NCI-H345 treated with DMSO at 0.1 percent for 48 hours (cell line): ENCODE data around the gene ZNF512B.
"Not testable (repeated sequence)": the region's sequence is repeated elsewhere in the genome, so short reads cannot be mapped to it uniquely, and the experiment has no call there.

Source experiments
- DNase-seq: peaks from one replicate; lab custom pipeline; 2025; ENCODE audit not compliant: unreplicated experiment; lab: John Stamatoyannopoulos, UW

Gene ZNF512B

DNA sequence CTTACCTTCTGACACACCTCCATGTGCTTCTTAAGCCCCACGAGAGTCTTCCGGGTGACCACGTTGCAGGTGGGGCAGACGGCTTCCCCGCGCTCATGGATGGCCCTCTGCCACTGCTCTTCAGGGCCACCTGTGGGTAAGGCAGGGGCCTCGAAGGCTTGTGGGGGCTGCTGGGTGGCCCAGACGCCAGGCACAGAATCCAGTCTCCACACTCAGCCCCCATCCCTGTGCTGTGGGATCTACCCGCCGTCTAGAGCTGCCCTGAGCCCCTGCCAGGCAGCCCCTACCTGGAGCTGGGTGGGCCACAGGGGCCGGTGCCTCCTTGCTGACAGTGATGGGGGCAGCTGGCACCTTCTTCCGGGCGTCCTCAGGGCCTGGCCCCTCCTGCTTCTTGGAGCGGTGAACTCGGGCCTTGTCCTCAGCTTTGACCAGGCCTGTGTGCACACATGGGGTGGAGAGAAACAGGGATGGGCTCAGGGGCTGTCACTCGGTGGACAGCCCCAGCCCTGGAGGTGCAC is 5.9 kb downstream of the ZNF512B start:
- DNase-seq, result no peak

GRCh38 chr20:63963348-63963741 is 6.4 kb downstream of the ZNF512B start:
- DNase-seq, result no peak

DNA sequence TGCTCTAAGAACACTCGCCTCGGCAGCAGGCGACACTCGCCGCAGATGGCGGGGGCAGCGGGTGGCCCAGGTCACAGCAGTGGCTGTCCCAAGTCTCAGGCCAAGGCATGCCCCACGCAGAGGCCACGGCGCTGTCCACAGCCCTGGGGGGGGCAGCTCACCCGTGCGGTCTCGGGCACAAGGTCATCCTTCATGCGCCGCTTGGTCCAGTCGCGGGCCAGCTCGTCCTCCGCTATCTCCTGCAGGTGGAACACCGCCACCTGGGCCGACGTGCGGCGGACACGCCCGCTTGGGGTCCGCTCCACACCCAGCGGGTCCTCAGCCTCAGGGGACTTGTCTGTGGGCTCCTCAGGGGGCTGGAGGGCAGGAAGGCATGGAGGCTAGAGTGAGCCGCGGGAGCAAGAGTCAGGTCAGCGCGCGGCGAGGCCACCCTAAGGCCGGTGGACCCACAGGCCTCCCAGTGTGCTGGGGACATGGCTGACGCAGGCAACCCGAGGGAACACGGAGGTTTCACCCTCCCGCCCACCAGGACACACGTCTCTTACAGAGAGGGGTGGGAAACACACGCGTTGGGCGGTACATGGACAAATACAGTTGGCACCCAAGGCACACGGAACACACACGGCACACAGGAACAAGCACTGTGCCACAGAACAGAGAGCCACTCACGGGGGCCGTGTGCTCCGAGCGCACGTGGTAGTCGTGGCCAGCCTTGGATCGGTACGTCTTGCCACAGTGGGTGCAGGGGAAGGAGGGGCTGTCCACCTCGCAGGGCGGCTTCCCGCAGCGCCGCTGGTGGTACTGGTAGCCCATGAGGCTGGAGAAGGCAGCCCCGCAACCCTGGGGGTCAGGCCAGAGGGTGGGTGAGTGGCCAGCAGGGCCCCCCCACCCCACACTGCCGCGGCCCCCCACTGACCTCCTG is 7.0 kb downstream of the ZNF512B start:
- DNase-seq, result no peak

DNA sequence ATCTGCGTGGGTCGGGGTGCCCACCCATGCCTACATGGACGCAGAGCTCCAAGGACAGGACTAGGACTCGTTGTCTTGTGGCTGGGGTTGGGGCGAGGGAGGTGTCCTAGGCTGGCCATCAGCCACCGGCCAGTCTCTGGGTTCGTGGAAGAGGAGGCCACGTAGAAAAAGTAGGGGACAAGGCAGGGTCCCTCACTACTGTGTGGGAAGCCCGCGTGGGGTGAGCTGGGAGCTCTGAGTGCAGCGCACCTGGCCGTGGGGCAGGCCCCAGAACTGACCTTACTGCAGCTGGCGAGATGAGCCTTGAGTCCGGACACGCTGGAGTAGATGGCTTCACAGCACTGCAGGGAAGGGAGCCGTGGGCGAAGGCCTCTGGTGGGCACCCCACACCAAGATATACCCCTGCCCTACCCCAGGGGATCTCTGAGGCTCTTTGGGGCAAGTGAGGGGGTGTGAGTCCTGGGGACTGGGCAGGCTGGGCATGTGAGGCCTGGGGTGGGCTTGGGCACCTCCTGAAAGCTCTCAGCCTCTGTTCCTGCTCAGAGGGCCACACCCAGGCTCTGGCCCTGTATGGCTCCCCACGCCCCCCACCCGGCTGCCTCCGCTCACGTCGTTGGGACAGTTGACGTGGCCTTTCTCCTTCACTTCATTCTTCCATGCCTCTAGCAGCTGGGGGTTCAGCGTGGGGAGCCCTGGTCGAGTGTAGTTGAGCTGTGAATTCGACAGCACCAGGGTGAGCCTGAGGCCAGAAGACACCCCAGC is 7.9 kb downstream of the ZNF512B start:
- no peak for DNase-seq

GRCh38 chr20:63960654-63961621 is 8.8 kb downstream of the ZNF512B start:
- DNase-seq, result not testable (repeated sequence)

DNA sequence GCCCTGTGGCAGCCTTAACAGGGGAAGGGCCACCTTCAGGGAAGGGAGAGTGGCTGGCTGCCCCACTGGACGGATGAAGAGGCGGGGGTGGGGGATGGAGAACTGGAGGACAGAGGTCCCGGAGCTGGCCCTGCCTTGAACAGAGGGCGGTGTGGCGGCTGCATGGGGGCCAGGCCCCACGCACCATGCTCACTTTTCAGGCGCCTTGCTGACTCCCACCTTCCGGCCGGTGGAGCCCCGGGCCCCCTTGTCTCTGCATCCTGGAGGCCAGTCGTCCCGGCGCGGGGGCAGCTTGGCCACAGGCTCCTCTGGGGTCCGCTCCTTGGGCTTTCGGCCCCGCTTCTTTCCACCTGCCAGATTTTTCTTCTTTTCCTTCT is 10.0 kb downstream of the ZNF512B start:
- DNase-seq, result no peak

DNA sequence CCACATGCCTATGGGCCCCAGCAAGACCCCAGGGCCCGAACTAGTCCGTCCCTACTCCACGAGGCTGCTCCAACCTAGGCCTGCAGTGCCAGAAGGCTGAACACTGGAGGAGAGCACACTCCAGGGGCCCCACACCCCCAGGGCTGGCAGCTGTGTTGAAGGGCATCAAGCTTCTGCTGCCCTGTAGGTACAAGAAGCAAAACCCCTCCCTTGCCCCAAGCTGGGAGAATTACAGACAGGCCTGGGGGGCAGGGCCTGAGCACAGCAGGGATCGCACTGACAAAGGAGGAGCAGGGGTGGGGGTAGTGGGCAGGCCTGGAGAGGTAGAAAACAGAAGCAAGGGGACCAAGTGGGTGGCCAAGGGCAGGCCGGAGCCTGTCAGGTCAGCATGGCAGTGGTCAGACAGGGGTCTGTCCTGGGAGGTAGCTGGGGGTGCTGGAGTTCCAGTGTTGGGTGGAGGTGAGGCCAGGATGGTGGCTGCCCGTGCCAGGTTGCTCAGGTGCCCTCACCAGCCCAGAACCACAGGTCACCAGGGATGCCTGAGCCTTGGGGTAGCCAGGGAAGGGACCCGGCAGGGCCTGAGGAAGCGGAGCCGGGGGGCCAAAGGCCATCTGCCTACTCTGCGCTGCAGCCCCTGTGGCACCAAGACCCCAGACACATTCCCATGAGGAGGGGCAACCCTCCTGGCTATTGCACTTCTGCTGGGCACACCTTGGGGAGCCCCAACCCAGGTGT is 10.6 kb downstream of the ZNF512B start:
- no peak for DNase-seq

GRCh38 chr20:63958471-63958870 is 11.3 kb downstream of the ZNF512B start:
- DNase-seq, result no peak

- DNase-seq, result no peak
Measured at GRCh38 chr20:63957690-63958441, 11.9 kb downstream of the ZNF512B start.

DNA sequence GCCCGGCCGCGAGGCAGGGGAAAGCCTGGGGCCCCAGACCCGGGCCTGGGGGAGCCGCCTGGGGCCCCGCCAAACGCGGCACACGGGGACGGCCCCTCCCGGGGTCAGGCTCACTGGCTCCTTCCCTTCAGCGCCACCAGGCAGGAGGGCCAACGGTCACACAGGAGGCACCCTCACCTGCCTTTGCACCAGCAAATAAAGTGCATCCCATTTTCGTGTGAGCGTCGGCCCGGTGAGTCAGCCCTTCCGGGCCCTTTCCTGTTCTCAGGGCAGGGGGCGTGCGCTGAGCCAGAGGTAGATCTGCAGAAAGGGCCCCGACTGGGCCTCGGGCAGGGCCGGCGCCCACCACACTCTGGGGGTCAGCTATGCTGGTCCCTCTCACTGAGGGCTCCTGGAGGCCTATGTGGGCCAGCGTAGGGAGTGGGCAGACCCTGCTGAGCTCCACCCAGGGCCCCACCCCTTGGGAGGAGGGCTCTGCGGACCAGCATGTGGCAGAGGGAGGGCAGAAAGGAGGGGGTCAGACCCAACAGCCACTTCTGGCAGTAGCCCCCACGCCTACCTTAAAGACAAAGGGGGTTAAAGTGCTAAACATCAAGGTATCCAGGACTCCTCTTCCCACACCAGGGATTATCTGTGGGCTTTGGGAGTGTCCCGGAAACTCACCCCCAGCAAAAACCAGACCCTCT is 12.6 kb downstream of the ZNF512B start:
- peak; percentile 93 for DNase-seq

DNA sequence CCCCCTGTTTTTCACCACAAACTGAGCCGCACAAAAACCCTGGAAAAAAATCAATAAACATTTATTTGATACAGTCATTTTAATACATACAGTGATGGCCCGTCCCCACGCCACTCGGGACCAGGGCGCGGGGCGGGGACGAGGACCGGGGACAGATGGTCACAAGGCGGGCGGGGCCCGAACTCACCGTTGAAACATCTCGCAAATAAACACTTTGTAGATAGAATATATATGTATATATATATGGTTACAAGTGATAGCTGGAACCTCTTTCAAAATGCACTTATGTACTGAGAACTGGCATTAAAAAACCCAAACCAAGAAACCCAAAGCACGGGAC is 13.1 kb downstream of the ZNF512B start:
- no peak for DNase-seq

DNA sequence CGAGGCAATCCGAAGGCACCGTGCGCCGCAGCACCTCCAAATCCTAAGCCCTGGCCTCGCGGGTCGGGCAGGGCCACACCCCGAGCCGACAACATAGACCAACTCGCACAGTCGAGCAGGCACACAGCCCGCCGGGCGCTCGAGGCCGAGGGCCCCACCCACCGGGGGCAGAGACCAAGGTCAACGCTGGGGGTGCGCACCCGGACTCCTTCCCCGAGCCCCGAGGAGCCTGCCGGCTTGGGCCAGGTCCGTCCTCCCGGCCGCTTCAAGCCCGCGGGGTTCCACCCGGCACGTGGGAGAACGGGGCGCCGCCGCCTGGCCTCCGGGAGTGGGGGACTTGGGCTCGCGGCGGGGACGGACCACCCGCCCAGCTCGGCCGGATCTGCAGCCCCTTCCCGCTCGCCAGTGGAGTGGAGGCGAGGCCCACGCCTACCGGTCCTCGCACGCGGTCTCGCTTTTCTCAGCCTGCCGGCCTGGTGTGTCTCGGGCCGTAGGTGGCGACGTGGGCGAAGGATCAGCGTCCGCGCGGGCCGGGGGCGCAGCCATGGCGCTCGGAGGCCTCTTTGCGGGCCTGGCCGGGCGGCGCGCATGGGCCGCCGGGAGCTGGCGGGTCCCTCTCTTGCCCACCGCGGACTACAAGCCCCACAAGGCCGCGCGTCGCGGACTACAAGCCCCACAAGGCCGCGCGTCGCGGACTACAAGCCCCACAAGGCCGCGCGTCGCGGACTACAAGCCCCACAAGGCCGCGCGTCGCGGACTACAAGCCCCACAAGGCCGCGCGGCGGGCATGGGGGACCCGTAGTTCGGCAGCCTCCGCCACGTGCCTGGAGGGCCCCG is 13.7 kb downstream of the ZNF512B start, which contains the start of gene UCKL1:
TSS of gene UCKL1 (minus strand) at position 590 of the 837 bp plus-strand sequence. CDS start at position 546, 44 bp downstream.
- DNase-seq, result peak; percentile 89

- DNase-seq, result no peak
Measured at GRCh38 chr20:63955281-63955826, 14.4 kb downstream of the ZNF512B start.

GRCh38 chr20:63953764-63954429 is 15.8 kb downstream of the ZNF512B start:
- DNase-seq, result no peak

DNA sequence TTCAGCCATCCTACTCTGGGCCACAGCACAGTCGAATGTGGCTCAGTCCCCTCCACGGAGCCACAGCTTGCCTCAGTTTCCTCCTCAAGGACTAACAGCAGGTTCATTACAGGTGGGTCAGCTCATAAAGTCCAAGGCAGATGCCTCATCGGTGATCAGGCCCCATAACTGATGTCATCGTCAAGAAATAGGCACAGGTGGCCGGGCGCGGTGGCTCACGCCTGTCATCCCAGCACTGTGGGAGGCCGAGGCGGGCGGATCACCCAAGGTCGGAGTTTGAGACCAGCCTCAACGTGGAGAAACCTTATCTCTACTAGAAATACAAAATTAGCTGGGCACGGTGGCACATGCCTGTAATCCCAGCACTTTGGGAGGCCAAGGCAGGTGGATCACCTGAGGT is 17.0 kb downstream of the ZNF512B start:
- DNase-seq, result no peak

GRCh38 chr20:63952210-63952535 is 17.6 kb downstream of the ZNF512B start:
- no peak for DNase-seq
